D341Med (cell line): Measurements from ENCODE around the gene ORAI1.
"Not testable (repeated sequence)": the region's sequence is repeated elsewhere in the genome, so short reads cannot be mapped to it uniquely, and the experiment has no call there.

Source experiments
- DNase-seq: peaks from one replicate; pipeline ENCODE4 v3.0.0; 2012; ENCODE audit warnings: low spot score

ORAI1 gene

DNA sequence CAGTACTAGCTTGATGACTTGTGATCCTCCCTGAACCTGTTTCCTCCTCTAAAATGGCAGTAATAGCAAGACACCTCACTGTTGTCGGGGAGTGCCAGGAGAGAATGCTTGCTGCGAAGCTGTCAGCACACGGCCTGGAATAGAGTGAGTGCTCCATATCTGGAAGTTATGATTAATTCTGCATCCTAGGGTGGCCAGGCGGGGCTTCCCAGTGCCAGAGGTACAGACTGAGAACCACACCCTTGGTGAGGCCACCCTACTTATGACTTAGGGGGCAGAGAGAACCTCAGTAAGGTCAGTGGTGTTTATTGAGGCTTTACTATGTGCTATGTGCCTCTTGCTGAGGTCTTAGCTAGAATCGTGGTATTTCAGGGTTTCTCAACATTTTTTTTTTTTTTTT, 23.0 kb downstream of the ORAI1 start:
- no peak for DNase-seq

DNA sequence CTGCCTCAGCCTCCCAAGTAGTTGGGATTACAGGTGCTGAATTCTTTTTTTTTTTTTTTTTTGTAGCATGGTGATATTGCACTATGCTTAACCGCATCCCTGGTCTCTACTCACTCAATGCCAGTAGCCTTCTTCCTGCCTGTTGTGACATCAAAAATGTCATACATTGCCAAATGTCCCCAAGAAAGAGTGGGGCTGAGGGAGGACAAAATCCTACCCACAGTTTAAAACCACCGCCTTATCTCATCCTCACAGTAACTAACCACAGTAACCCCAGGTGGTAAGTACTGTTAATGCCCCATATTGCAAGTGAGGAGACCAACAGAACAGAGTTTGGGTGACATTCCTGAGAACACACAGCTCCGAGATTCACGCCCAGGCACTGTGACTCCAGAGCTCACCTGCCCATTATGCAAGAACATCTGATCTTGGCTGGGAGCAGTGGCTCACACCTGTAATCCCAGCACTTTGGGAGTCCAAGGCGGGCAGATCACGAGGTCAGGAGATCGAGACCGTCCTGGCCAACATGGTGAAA, 23.6 kb downstream of the ORAI1 start:
- no peak for DNase-seq

DNA sequence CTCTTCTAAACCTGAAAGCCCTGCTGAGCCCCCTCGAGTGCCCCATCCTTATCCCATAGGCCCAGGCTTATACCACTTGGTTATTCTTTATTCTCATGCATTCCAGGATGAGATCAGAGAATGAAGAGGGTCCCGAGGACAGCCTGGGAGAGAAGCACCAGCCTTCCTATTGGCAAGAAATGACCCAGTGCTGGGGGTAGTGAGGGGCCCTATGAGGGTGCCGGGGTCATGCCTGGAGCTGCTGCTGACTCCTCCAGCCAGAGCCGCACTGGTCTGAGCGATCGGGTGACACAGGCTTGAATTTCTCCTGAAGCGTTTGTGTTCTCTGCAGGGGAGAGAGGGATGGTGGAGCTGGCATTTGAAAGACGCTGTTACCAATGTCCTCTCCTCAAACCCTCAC, 25.0 kb downstream of the ORAI1 start:
- DNase-seq = no peak

DNA sequence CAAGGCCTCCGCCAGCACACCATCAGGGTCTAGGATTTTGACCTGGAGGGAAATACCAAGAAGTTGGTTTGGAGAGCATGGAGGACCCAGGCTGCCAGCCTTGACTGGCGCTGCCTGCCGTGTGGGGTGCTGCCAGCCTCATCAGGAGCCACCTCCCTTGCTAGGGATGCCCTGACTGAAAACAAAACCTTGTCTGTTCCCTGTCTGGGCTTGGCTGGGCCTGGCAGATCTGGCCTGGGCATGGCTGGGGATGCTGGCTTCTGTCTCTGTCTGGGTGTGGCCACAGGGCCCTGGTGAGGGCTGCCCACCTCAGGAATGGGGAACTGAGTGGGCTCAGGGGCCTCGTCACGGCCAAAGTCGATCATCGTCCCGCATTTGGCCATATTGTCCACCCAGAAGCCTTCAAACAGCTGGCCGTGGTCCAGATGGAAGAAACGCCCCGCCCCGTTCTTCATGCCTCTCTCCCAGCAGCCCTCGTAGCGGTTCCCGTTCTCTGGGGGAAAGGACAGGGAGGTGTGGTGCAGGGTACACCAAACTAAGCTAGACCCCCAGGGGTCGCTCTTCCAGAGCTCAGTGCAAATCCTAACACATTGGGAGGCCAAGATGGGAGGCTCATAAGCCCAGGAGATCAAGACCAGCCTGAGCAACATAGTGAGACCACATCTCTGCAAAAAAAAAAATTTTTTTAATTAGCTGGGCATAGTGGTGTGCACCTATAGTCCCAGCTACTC, 26.6 kb downstream of the ORAI1 start:
- no peak for DNase-seq

DNA sequence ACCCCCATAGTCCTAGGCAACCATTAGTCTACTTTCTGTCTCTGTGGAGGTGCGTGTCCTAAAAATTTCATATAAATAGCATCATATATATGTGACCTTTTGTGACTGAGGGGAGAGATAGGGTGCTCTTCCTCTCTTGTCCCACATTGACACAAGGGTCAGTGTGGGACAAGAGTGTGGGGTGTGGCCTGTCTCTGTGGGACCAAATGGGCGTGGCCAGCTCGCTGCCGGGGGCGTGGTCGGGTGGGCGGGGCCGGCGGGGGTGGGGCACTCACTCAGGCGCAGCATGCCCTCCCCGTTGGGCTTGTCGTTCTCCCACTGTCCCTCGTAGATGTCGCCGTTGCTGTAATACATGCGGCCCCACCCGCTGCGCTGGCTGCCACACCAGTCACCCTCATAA, 27.7 kb downstream of the ORAI1 start:
- DNase-seq = no peak

GRCh38 chr12:121656122-121656521, 29.8 kb downstream of the ORAI1 start:
- no peak for DNase-seq

DNA sequence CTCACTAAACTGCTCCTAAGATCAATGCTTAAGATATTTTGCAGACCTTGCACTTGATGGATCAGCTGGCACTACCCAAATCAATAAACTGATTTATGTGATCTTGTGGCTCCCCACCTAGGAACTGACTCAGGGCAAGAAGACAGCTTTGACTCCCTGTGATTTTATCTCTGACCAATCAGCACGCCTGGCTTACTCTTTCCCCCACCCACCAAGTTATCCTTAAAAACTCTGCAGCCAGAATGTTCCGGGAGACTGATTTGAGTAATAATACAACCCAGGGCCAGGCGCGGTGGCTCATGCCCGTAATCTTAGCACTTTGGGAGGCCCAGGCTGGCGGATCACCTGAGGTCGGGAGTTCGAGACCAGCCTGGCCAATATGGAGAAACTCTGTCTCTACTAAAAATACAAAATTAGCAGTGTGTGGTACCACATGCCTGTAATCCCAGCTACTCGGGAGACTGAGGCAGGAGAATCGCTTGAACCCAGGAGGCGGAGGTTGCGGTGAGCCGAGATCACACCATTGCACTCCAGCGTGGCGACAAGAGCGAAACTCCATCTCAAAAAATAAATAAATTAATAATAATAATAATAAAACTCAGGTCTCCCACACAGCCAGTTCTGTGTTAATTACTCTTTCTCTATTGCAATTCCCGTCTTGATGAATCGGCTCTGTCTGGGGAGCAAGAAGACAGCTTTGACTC, 31.1 kb downstream of the ORAI1 start:
- no peak for DNase-seq

DNA sequence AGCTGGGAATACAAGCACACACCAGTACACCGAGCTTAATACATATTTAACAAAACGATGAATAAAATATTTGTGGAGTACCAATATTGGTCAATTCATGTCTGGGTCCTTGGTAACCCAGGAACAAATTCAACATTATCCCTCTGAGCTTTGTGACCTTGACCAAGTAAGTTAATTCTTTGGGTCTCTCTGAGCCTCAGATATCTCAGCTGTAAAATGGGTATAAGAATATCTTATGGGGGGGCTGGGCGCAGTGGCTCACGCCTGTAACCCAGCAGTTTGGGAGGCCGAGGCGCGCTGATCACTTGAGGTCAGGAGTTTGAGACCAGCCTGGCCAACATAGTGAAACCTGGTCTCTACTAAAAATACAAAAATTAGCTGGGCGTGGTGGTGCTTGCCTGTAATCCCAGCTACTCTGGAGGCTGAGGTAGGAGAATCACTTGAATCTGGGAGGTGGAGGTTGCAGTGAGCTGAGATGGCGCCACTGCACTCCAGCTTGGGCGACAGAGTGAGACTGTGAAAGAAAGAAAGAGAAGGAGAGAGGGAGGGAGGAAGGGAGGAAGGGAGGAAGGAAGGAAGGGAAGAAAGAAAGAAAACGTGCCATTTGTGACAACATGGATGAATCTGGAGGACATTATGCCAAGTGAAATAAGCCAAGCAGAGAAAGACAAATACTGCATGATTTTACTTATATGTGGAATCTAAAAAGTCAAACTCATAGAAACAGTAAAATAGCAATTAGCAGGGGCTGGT, 35.2 kb downstream of the ORAI1 start:
- DNase-seq = not testable (repeated sequence)

- no peak for DNase-seq
Observed at GRCh38 chr12:121663610-121663929, 37.2 kb downstream of the ORAI1 start.

DNA sequence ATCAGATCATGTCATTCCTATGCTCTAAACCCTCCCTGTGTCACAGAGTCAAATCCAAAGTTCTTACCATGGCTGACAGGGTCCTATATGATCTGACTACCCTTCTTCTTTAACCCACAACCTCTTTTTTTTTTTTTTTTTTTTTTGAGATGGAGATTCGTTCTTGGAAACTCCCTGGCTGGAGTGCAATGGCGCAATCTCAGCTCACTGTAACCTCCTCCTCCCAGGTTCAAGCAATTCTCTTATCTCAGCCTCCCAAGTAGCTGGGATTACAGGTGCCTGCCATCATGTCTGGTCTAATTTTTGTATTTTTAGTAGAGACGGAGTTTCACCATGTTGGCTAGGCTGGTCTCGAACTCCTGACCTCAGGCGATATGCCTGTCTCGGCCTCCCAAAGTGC, 40.5 kb downstream of the ORAI1 start:
- DNase-seq = not testable (repeated sequence)

GRCh38 chr12:121668750-121669520, 42.6 kb downstream of the ORAI1 start:
- peak; percentile 77 for DNase-seq

DNA sequence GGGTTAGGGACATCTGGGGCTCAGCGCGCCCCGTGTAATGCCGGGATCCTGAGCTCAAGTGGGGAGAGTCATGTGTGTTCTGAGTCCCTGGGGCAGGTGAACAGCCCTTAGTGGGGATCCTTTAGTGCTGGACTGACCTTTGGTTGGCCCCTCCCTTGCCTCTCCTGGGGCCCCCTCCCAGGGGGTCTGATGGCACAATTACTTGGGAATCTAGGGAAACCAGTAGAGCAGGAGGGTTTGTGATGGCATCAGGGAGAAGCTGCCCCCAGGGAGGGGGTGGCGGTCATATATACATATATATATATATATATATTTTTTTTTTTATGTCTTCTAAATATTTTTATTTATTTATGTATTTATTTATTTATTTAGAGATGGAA, 43.2 kb downstream of the ORAI1 start, which contains the start of gene MORN3:
TSS of gene MORN3 (minus strand) at position 134 of the 380 bp plus-strand sequence. CDS start 171 bp downstream, outside the sequence.
- no peak for DNase-seq

DNA sequence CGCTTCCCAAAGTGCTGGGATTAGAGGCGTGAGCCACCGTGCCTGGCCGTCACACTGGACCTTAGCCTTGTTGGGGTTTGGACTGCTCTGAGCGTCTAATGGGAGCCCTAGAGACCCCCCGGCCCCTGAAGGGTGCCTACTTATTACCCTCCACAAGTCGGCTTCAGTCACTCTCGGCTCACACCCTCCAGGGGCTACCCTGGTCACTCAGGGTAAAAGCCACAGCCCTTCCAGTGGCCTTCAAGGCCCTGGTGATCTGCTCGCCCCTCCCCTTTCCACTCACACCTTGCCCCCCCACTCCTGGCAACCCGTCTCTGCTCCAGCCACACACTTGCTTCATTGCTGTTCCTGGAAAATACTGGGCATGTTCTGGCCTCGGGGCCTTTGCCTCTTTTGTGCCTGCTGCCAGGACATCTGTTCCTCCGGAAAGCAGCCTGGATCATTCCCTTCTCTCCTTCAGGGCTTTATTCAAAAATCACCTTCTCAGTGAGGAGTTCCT, 46.7 kb downstream of the ORAI1 start:
- DNase-seq = no peak

GRCh38 chr12:121676190-121676589, 49.9 kb downstream of the ORAI1 start:
- no peak for DNase-seq

DNA sequence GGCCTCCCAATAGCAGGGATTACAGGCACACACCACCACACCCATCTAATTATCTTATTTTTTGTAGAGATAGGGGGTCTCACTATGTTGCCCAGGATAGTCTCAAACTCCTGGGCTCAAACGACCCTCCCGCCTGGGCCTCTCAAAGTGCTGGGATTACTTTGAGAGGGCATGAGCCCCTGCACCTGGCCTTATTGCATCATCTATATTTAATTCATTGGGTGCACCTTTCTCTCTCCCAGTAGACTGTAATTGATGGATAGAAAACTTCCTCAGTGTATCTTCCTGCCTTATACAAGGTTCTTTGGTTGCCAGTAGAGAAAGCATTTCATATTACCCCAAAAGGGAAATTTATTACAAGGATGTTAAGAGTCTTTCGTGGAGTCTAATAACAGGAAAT, 52.0 kb downstream of the ORAI1 start:
- no peak for DNase-seq

GRCh38 chr12:121678716-121679300, 52.5 kb downstream of the ORAI1 start:
- no peak for DNase-seq

GRCh38 chr12:121679661-121680197, 53.4 kb downstream of the ORAI1 start:
- not testable (repeated sequence) for DNase-seq

GRCh38 chr12:121688966-121689365, 62.6 kb downstream of the ORAI1 start:
- DNase-seq = no peak

DNA sequence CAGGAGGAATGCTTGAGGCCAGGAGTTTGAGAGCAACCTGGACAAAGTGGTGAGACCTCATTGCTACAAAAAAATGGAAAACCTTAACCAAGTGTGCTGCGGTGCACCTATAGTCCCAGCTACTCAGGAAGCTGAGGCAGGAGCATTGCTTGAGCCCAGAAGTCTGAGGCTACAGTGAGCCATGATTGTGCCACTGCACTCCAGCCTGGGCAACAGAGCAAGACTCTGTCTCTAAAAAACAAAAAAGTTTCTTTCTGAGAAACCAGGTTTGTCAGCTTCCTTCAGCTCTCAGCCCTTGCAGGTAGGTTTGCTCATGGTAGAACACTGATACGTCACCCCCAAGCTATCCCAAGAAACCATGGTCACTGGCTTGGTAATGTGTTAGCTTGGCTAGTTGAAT, 63.1 kb downstream of the ORAI1 start:
- no peak for DNase-seq
